LNCaP clone FGC (cell line): Measurements from ENCODE around the gene NCBP2.

Source experiments
- DNase-seq: peaks from one replicate; pipeline ENCODE4 v3.0.0-alpha.2; 2011; ENCODE audit warnings: low read depth
- H3K4me3 ChIP-seq: 2 replicates; pipeline ENCODE4 v1.5.1; 2011; ENCODE audit warnings: mild to moderate bottlenecking, low read depth, low read length, control low read depth
- TF ChIP-seq, protein P1 (sequence below): IDR thresholded peaks from 2 replicates; pipeline ENCODE4 v1.5.1; 2012; ENCODE audit warnings: mild to moderate bottlenecking; ENCODE audit not compliant: control insufficient read depth, insufficient read depth; ENCODE audit errors: extremely low read depth

NCBP2 gene

GRCh38 chr3:196962930-196963630 lies 20.8 kb upstream of the NCBP2 start:
- TF ChIP-seq, protein P1, sequence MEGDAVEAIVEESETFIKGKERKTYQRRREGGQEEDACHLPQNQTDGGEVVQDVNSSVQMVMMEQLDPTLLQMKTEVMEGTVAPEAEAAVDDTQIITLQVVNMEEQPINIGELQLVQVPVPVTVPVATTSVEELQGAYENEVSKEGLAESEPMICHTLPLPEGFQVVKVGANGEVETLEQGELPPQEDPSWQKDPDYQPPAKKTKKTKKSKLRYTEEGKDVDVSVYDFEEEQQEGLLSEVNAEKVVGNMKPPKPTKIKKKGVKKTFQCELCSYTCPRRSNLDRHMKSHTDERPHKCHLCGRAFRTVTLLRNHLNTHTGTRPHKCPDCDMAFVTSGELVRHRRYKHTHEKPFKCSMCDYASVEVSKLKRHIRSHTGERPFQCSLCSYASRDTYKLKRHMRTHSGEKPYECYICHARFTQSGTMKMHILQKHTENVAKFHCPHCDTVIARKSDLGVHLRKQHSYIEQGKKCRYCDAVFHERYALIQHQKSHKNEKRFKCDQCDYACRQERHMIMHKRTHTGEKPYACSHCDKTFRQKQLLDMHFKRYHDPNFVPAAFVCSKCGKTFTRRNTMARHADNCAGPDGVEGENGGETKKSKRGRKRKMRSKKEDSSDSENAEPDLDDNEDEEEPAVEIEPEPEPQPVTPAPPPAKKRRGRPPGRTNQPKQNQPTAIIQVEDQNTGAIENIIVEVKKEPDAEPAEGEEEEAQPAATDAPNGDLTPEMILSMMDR = no peak
- H3K4me3 ChIP-seq = no peak overlapping the region
- DNase-seq = no peak

DNA sequence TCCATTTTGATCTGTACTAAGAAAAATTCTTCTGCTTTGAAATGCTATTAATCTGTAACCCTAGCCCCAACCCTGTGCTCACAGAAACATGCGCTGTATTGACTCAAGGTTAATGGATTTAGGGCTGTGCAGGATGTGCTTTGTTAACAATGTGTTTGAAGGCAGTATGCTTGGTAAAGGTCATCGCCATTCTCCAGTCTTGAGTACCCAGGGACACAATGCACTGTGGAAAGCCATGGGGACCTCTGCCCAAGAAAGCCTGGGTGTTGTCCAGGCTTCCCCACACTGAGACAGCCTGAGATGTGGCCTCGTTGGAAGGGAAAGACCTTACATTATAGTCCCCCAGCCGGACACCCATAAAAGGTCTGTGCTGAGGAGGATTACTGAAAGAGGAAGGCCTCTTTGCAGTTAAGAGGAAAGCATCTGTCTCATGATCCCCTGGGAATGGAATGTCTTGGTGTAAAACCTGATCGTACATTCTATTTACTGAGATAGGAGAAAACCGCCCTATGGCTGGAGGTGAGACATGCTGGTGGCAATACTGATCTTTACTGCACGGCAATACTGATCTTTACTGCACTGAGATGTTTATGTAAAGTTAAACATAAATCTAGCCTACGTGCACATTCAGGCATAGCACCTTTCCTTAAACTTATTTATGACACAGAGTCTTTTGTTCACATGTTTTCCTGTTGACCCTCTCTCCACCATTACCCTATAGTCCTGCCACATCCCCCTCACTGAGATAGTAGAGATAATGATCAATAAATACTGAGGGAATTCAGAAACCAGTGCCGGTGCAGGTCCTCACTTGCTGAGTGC lies 20.0 kb upstream of the NCBP2 start:
- H3K4me3 ChIP-seq = no peak overlapping the region
- no peak for DNase-seq

DNA sequence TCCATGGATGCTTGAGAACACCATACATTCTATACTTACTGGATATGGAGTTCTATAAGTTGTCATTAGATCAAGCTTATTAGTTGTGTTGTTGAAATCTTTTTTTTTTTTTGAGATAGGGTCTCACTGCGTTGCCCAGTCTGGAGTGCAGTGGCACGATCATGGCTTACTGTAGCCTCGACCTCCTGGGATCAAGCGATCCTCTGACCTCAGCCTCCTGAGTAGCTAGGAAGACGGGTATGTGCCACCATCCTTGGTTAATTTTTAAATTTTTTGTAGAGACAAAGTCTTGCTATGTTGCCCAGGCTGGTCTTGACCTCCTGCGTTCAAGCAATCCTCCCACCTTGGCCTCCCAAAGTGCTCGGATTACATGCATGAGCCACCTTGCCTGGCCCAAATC lies 12.5 kb upstream of the NCBP2 start:
- no peak for DNase-seq
- H3K4me3 ChIP-seq = no peak overlapping the region
- TF ChIP-seq, protein P1 = no peak

More for the DNA sequence above, 20.0 kb upstream of the NCBP2 start:
- TF ChIP-seq, protein P1 = no peak

- DNase-seq = no peak
- TF ChIP-seq, protein P1 = no peak
- H3K4me3 ChIP-seq = no peak overlapping the region
These were observed 9.0 kb upstream of the NCBP2 start for GRCh38 chr3:196951371-196951770.

DNA sequence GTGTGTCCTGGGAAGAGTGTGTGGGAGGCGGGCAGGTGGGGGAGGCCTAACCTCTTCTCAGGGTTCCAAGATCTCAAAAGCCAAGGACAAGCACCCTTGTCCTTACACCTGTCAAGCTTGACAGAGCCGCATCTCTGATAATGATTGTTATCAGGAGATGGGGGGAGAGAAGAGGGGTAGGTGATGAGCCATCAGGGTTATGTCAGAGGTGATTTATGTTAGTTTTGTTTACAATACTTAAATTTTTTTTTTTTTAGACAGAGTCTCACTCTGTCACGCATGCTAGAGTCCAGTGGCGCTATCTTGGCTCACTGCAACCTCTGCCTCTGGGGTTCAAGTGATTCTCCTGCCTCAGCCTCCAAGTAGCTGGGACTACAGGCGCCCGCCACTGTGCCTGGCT lies 7.4 kb upstream of the NCBP2 start:
- H3K4me3 ChIP-seq = no peak overlapping the region
- DNase-seq = no peak
- TF ChIP-seq, protein P1 = no peak

- DNase-seq = no peak
- TF ChIP-seq, protein P1 = no peak
- no peak overlapping the region for H3K4me3 ChIP-seq
These were observed 6.9 kb upstream of the NCBP2 start for GRCh38 chr3:196949285-196949619.
